Activated CD4-positive, alpha-beta memory T cell treated with anti-CD3 and anti-CD28 coated beads, Interleukin-2, amount 10 ng/mL, durations not matched to agents 7 days and 5 days (primary cell): ENCODE data around the gene C1orf53. TPM values are rescaled to one million over a fixed set of nuclear protein-coding genes. Genes with fewer than 3 reads are reported as not detected.

ENCODE experiments used
- CTCF ChIA-PET: fragments of 350-600 bp; sonication (Branson Sonifier 250); formaldehyde crosslinking; loops from one replicate; lab custom pipeline; 2021; ENCODE audit warnings: antibody characterized with exemption, inconsistent platforms; lab: Charles Lee
- POLR2A ChIA-PET: fragments of 350-600 bp; sonication (Branson Sonifier 250); formaldehyde crosslinking; loops from one replicate; lab custom pipeline; 2021; ENCODE audit warnings: antibody characterized with exemption; lab: Charles Lee
- DNase-seq: peaks from one replicate; pipeline ENCODE4 v3.0.0-alpha.2; 2020
- H3K27ac Mint-ChIP-seq: one replicate; pipeline ENCODE4 v1.8.0; 2021; ENCODE audit warnings: mild to moderate bottlenecking, mixed read lengths
- H3K27me3 Mint-ChIP-seq: one replicate; pipeline ENCODE4 v1.8.0; 2021; ENCODE audit warnings: mixed read lengths
- H3K36me3 Mint-ChIP-seq: one replicate; pipeline ENCODE4 v1.8.0; 2021; ENCODE audit warnings: low read depth, mixed read lengths
- H3K4me1 Mint-ChIP-seq: one replicate; pipeline ENCODE4 v1.8.0; 2021; ENCODE audit warnings: mixed read lengths
- H3K4me3 Mint-ChIP-seq: one replicate; pipeline ENCODE4 v1.8.0; 2021; ENCODE audit warnings: mild to moderate bottlenecking, mixed read lengths
- H3K9me3 Mint-ChIP-seq: one replicate; pipeline ENCODE4 v1.8.0; 2021; ENCODE audit warnings: mixed read lengths
- total RNA-seq, 2 experiments: library from RNA; stranded (reverse); gene quantifications; one replicate each; pipeline ENCODE4 v1.2.3, GENCODE V29; 2021

The C1orf53 gene
- total RNA-seq, 2 experiments from 2014 or later: 0.55 TPM; not detected in 1

DNA sequence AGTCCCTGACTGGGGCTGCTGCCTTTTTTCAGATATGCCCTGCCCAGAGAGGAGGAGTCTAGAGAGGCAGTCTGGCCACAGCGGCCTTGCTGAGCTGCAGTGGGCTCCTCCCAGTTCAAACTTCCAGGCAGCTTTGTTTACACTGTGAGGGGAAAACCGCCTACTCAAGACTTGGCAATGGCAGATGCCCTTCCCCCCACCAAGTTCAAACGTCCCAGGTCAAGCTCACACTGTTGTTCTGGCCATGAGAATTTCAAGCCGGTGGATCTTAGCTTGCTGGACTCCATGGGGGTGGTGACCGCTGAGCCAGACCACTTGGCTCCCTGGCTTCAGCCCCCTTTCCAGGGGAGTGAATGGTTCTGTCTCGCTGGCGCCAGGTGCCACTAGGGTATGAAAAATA lies 18.3 kb upstream of the C1orf53 start:
- no peak overlapping the region for H3K27ac Mint-ChIP-seq
- H3K27me3 Mint-ChIP-seq: peaks cover 40% of the 10 kb centered on the region
- H3K4me1 Mint-ChIP-seq: no peaks in the 10 kb centered on the region
- H3K36me3 Mint-ChIP-seq: no peaks in the 10 kb centered on the region
- no peak for DNase-seq
- no peaks in the 10 kb centered on the region for H3K9me3 Mint-ChIP-seq
- ChIA-PET POLR2A (no interaction called here), CTCF (no interaction called here)
- H3K4me3 Mint-ChIP-seq: no peak overlapping the region

DNA sequence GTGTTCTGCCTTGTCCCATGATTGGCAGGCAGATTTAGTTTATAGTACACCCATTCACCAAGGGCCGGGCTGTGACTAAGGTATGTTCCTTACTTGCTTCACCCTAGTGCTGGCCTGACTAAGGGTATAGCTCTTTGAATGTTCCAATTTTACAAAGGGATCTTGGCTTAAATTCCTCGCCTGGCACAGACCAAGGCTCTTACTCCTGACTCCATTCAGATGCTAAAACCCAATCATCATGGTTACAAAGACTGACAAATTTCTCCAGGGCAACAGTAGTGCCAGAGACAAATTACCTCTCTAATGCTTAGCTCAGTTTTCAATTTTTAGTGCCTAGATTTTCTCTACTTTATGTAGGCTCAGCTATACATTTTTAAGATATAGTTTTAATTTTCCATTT lies 11.5 kb upstream of the C1orf53 start:
- ChIA-PET POLR2A (interaction anchor here (0.7 kb wide), 1 partner anchor 396 kb away, joined by 3 read pairs; no protein-coding TSS in a partner anchor), CTCF (interaction anchor here (1.3 kb wide), 1 partner anchor 21 kb away, joined by 3 read pairs; no protein-coding TSS in a partner anchor)
- Mint-ChIP-seq H3K27me3 (peaks cover 38% of the 10 kb centered on the region), H3K4me1 (no peaks in the 10 kb centered on the region), H3K36me3 (no peaks in the 10 kb centered on the region), H3K9me3 (no peaks in the 10 kb centered on the region), H3K4me3 (no peak overlapping the region), H3K27ac (no peak overlapping the region)
- no peak for DNase-seq

DNA sequence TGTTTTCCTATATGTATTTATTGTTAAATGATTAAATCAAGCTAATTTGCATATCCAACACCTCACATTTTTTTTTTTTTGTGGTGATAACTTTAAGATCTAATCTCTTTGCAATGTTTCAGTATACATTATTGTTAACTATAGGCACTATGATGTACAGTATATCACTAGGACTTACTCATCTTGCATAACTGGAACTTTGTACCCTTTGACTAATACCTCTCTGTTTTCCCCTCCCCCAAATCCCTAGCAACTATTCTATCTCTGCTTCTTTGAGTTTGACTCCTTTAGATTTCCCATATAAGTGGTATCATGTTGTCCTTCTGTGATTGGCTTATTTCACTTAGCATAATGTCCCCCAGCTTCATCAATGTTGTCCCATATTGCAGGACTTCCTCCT lies 9.7 kb upstream of the C1orf53 start:
- Mint-ChIP-seq H3K36me3 (no peaks in the 10 kb centered on the region), H3K27ac (no peak overlapping the region), H3K9me3 (no peaks in the 10 kb centered on the region), H3K27me3 (peaks cover 44% of the 10 kb centered on the region), H3K4me1 (no peaks in the 10 kb centered on the region), H3K4me3 (no peak overlapping the region)
- ChIA-PET POLR2A (no interaction called here), CTCF (interaction anchor here (1.1 kb wide), 1 partner anchor 10 kb away, joined by 3 read pairs; the partner anchor contains the start of gene C1orf53)
- no peak for DNase-seq

DNA sequence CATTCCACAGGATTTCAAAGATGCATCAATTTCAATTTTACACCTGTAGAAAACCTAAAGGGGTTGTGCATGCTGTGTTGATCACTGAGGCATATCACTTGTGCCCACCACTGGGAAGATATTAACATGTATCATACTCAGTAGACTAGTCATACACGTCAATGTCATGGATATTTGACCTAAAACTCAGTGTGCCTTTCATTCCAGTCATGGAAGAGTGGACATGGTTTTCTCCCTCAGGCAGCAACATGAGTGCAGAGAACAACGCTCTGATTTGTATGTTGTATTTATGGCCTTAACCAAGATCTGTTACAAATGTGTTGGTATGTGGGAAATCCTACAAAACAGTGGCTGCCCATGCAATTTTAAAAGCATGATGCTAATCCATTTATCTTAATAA lies 6.1 kb upstream of the C1orf53 start:
- no peak overlapping the region for H3K27ac Mint-ChIP-seq
- H3K4me1 Mint-ChIP-seq: peaks cover under 1% of the 10 kb centered on the region
- H3K9me3 Mint-ChIP-seq: no peaks in the 10 kb centered on the region
- DNase-seq: no peak
- H3K4me3 Mint-ChIP-seq: no peak overlapping the region
- H3K27me3 Mint-ChIP-seq: peaks cover 34% of the 10 kb centered on the region
- ChIA-PET CTCF (no interaction called here), POLR2A (no interaction called here)
- no peaks in the 10 kb centered on the region for H3K36me3 Mint-ChIP-seq

DNA sequence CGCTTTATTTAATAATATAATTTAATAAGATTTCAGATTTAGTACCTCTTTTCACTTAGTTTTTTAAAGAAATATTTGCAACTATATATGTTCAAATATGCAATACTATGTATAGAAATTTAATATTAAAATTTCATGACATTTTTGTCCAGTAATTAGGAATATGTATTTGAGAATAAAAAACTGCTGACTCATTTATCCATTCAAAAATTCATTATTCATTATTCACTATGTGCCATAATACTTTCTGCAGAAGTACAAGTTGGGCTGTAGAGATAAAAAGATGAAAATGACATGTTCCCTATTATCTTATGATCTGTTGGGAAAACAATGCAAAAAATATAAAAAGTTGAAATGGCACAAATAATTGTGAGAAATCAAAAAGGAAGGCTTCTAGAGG lies 3.4 kb upstream of the C1orf53 start:
- POLR2A ChIA-PET: no interaction called here

DNA sequence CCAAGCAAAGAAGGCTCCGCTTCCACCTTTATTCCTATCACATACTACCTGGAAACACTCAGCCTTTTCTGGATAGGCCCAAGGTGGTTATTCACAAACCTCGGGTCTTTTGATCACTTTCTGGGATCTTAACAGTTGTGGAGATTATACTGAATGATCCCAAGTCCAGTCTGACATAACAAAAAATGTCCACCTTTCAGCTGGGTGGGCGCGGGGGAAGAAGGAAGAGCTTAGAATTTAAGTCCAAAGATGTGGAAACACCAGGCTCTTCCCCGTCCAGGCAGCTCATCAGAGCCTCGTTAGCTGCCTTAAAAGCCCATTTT lies 338 bp upstream of the C1orf53 start:
- Mint-ChIP-seq H3K9me3 (no peaks in the 10 kb centered on the region), H3K36me3 (no peaks in the 10 kb centered on the region), H3K27ac (peak overlapping the region; percentile 44), H3K4me1 (peaks cover 17% of the 10 kb centered on the region), H3K27me3 (peaks cover 46% of the 10 kb centered on the region), H3K4me3 (peak overlapping the region; percentile 85)
- POLR2A ChIA-PET: interaction anchor here (1.0 to 2.0 kb wide), 10 partner anchors 9 to 780 kb away, joined by 3 to 16 read pairs (median 5); partner anchors contain the start of genes DENND1B and LHX9
- CTCF ChIA-PET: interaction anchor here (0.8 to 4.8 kb wide), 8 partner anchors 9 to 563 kb away, joined by 3 to 35 read pairs (median 5); partner anchors contain the start of gene LHX9
- DNase-seq: no peak

More for the DNA sequence above, 3.4 kb upstream of the C1orf53 start:
- Mint-ChIP-seq H3K36me3 (no peaks in the 10 kb centered on the region), H3K4me3 (no peak overlapping the region), H3K9me3 (no peaks in the 10 kb centered on the region), H3K4me1 (peaks cover 16% of the 10 kb centered on the region), H3K27me3 (peaks cover 28% of the 10 kb centered on the region), H3K27ac (no peak overlapping the region)
- no peak for DNase-seq
- CTCF ChIA-PET: interaction anchor here (0.9 kb wide), 1 partner anchor 26 kb away, joined by 3 read pairs; no protein-coding TSS in a partner anchor

DNA sequence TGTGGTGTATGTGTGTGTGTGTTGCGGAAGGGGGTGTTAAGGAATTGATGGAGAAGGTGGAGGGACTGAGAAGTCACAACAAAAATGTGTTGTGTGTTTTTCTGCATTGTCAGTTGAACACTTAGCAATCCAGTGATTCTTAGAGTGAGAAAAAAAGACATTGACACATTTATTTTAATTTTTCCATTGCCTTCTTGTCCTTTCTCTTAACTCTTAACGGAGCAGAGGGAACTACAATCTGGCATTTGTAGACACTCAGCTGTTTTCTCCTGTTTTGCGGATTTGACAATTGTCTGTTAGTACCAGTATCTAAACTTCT lies 725 bp downstream of the C1orf53 start:
- Mint-ChIP-seq H3K9me3 (no peaks in the 10 kb centered on the region), H3K27me3 (peaks cover 46% of the 10 kb centered on the region), H3K4me3 (peak overlapping the region; percentile 85), H3K27ac (peak overlapping the region; percentile 74), H3K4me1 (peaks cover 17% of the 10 kb centered on the region), H3K36me3 (no peaks in the 10 kb centered on the region)
- DNase-seq: no peak
- ChIA-PET POLR2A (interaction anchor here (0.6 to 2.0 kb wide), 12 partner anchors 8 to 779 kb away, joined by 3 to 16 read pairs (median 5); partner anchors contain the start of genes DENND1B and LHX9), CTCF (interaction anchor here (0.7 to 4.8 kb wide), 11 partner anchors 8 to 562 kb away, joined by 3 to 35 read pairs (median 4); partner anchors contain the start of gene LHX9)

DNA sequence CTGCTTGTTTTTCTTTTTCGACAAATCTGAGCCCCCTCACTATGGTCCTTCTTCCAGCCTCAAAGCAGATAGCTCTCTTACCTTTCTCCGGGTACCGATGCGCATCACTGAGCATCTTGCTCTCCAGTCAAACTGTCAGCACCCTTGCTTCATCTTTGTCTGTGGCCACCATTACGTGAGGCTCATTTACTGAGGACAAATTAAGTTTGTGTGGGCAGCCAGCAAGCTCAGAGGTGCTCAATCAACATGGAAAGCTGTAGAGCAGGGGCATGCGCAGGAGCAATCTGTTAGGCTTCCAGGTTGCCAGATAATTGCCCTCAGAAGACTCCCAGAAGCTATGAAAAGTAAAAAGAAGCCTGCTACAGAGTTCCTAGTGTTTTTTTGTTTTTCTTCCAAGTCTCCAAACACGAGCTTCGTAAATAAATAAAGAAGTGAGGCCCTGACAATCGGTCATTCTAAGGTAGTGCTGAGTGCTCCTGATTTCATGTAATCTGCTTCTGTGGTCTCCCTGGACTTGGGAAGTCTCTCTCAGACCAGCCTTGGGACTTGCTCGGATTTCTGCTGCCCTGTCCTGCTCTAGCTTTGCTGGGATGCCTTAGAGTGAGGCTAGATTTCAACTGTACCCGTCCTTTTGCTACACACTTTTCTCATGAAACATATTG lies 1.8 kb downstream of the C1orf53 start:
- H3K4me1 Mint-ChIP-seq: peaks cover 28% of the 10 kb centered on the region
- H3K27me3 Mint-ChIP-seq: peaks cover 56% of the 10 kb centered on the region
- H3K4me3 Mint-ChIP-seq: no peak overlapping the region
- ChIA-PET CTCF (interaction anchor here (0.9 to 4.8 kb wide), 4 partner anchors 7 to 20 kb away, joined by 3 to 35 read pairs (median 4); partner anchors contain the start of gene LHX9), POLR2A (interaction anchor here (0.9 to 2.0 kb wide), 3 partner anchors 10 to 14 kb away, joined by 3 to 5 read pairs (median 4); no protein-coding TSS in a partner anchor)
- no peaks in the 10 kb centered on the region for H3K9me3 Mint-ChIP-seq
- no peak for DNase-seq
- H3K36me3 Mint-ChIP-seq: no peaks in the 10 kb centered on the region
- H3K27ac Mint-ChIP-seq: no peak overlapping the region

DNA sequence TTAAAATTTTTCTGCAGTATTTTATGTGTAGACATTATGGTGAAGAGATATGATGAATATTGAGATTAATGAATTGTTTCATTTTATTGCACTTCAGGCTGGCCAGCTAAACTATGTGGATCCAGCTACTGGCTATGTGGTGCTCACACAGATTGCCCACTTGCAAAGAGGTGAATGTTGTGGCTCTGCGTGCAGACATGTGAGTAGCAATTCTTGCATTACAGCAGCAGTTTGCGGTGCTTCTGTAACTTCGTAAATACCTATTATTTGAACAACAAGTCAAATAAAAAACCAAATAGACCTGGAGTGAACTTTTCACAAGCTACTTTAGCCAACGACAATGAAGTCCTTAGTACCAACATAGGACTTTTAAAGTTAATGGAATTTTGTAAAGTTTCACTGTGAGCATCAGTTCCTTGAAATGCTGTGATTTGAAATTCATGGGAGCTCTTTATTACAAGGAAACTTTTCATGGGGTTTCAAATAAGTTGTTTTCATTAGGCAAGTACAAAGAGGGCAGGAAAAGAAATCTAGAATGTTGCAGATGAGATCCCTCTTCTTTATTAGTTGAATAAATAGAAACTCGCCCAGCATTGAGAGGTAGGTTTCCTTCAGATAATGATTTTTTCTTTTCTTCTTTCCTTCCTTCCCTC lies 3.4 kb downstream of the C1orf53 start:
- H3K4me1 Mint-ChIP-seq: peaks cover 41% of the 10 kb centered on the region
- POLR2A ChIA-PET: no interaction called here
- CTCF ChIA-PET: interaction anchor here (0.9 to 4.8 kb wide), 2 partner anchors 9 to 19 kb away, joined by 4 to 35 read pairs; partner anchors contain the start of gene LHX9
- no peaks in the 10 kb centered on the region for H3K9me3 Mint-ChIP-seq
- H3K27ac Mint-ChIP-seq: no peak overlapping the region
- no peak overlapping the region for H3K4me3 Mint-ChIP-seq
- DNase-seq: no peak
- peaks cover 71% of the 10 kb centered on the region for H3K27me3 Mint-ChIP-seq
- peaks cover 4% of the 10 kb centered on the region for H3K36me3 Mint-ChIP-seq

DNA sequence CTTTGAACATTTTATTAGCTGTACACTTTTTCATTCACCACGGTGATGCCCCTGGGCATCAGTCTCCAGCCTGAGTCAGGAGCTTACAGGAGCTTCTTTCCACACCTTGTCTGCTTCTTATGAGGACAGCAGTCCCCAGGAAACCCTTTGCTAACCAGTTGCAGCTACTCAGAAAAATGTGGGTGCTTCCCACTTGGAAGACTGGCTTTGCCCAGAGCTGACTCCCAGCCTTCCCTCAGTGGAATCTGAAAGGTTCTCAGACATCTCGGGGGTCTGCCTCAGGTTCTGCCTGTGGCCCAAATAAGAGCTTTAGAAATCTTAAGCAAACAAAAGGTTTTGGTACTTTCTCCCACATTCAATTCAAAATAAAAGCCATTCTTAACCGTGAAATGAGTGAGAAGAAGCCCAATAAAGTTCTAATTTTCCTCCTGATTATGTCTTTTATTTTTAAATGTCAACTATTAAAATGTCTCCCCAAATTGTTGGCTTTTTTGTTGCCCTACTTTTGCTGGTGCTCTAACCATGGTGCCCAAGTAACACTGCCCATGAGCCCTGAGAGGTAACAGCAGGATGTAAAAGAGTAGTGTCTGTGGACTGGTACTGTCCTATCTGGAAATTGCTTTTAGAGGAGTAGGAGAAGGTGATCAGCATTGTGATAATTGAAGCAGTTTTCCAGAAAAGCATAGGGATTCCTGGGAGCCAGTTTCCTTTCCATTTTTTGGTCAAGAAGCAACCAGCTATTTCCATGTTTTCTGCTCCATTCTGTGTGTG lies 5.6 kb downstream of the C1orf53 start:
- Mint-ChIP-seq H3K27ac (no peak overlapping the region), H3K4me3 (no peak overlapping the region), H3K27me3 (peaks cover 88% of the 10 kb centered on the region), H3K36me3 (peaks cover 4% of the 10 kb centered on the region), H3K4me1 (peaks cover 53% of the 10 kb centered on the region), H3K9me3 (no peaks in the 10 kb centered on the region)
- CTCF ChIA-PET: interaction anchor here (0.8 to 1.2 kb wide), 4 partner anchors 11 to 388 kb away, joined by 3 to 5 read pairs (median 5); no protein-coding TSS in a partner anchor
- POLR2A ChIA-PET: interaction anchor here (4.8 kb wide), 1 partner anchor 10 kb away, joined by 25 read pairs; the partner anchor contains the start of gene LHX9
- no peak for DNase-seq

DNA sequence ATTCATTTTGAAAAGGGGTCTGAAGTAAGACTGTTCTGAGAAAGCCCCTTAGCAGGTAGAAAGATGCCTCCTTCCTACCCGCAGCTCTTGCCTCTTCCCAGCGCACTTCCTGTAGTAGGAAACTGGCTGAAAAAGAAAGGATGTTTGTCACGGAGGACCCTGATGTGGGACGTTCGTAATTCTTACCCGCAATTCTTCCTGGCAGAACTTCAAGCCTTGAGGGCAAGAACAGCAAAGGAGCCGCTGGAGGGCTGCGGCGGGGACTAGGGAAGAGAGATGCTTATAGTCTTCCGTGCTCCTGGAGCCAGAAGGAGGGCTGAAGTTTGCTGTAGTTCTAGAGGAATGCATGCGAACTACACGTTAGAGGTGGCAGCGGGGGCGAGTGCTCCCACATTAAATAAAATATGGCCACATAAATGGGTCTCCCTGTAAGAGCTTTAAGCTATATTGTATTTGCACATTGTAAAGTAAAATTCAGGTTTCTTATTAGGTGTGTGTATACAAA lies 6.3 kb downstream of the C1orf53 start:
- no peak overlapping the region for H3K4me3 Mint-ChIP-seq
- peaks cover 93% of the 10 kb centered on the region for H3K27me3 Mint-ChIP-seq
- H3K4me1 Mint-ChIP-seq: peaks cover 53% of the 10 kb centered on the region
- H3K36me3 Mint-ChIP-seq: peaks cover 4% of the 10 kb centered on the region
- no peak overlapping the region for H3K27ac Mint-ChIP-seq
- no peak for DNase-seq
- ChIA-PET CTCF (interaction anchor here (1.5 kb wide), 1 partner anchor 16 kb away, joined by 5 read pairs; no protein-coding TSS in a partner anchor), POLR2A (interaction anchor here (4.8 kb wide), 1 partner anchor 9 kb away, joined by 25 read pairs; the partner anchor contains the start of gene LHX9)
- no peaks in the 10 kb centered on the region for H3K9me3 Mint-ChIP-seq

DNA sequence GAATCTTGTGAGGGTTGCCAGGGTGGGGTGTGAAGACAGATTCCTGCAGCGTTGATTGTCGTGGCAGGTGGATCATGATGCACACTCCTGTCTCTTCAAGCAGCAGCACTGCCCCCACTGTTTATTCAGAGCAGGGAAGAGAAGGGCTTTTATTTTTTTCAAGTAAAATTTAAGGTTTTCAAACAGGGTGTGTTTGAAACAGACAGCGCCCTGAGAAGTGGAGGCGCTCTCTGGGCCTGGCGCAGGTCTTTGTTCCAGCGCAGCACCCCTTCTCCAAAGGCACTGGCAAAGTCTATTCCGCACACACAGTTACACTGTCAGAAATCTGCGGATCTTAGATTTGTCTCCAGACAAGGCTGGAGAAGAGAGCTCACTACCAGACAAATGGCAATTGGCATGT lies 7.0 kb downstream of the C1orf53 start:
- no peak overlapping the region for H3K4me3 Mint-ChIP-seq
- peaks cover 93% of the 10 kb centered on the region for H3K27me3 Mint-ChIP-seq
- ChIA-PET POLR2A (interaction anchor here (4.8 kb wide), 1 partner anchor 9 kb away, joined by 25 read pairs; the partner anchor contains the start of gene LHX9), CTCF (interaction anchor here (1.5 to 1.6 kb wide), 2 partner anchors 15 to 295 kb away, joined by 4 to 5 read pairs; no protein-coding TSS in a partner anchor)
- no peak overlapping the region for H3K27ac Mint-ChIP-seq
- H3K36me3 Mint-ChIP-seq: peaks cover 4% of the 10 kb centered on the region
- DNase-seq: no peak
- no peaks in the 10 kb centered on the region for H3K9me3 Mint-ChIP-seq
- H3K4me1 Mint-ChIP-seq: peaks cover 52% of the 10 kb centered on the region
